ENCODE measurements around the gene AFF4.
"Not testable (repeated sequence)": the region's sequence is repeated elsewhere in the genome, so short reads cannot be mapped to it uniquely, and the experiment has no call there.

Gene AFF4

GRCh38 chr5:132952829-132953228, 10.6 kb downstream of the AFF4 start:
- DNase-seq: no peak

- no peak for DNase-seq
Observed at GRCh38 chr5:132951897-132952296, 11.5 kb downstream of the AFF4 start.

- no peak for DNase-seq
Observed at GRCh38 chr5:132949136-132949535, 14.3 kb downstream of the AFF4 start.

GRCh38 chr5:132947671-132948070, 15.8 kb downstream of the AFF4 start:
- no peak for DNase-seq

GRCh38 chr5:132945315-132945714, 18.1 kb downstream of the AFF4 start:
- not testable (repeated sequence) for DNase-seq

- DNase-seq: no peak
Observed at GRCh38 chr5:132943362-132944022, 19.9 kb downstream of the AFF4 start.

- no peak for DNase-seq
Observed at GRCh38 chr5:132941331-132941730, 22.1 kb downstream of the AFF4 start.

- DNase-seq: no peak
Observed at GRCh38 chr5:132928062-132928407, 35.4 kb downstream of the AFF4 start.

GRCh38 chr5:132927355-132928061, 35.9 kb downstream of the AFF4 start:
- DNase-seq: no peak

GRCh38 chr5:132926437-132926836, 37.0 kb downstream of the AFF4 start:
- no peak for DNase-seq

GRCh38 chr5:132916086-132916485, 47.3 kb downstream of the AFF4 start:
- DNase-seq: no peak

- no peak for DNase-seq
Observed at GRCh38 chr5:132915681-132916080, 47.8 kb downstream of the AFF4 start.

- DNase-seq: no peak
Observed at GRCh38 chr5:132909702-132910101, 53.7 kb downstream of the AFF4 start.

- no peak for DNase-seq
Observed at GRCh38 chr5:132907161-132907560, 56.3 kb downstream of the AFF4 start.

GRCh38 chr5:132905938-132906337, 57.5 kb downstream of the AFF4 start:
- no peak for DNase-seq

GRCh38 chr5:132901730-132902129, 61.7 kb downstream of the AFF4 start:
- DNase-seq: no peak

GRCh38 chr5:132901036-132901435, 62.4 kb downstream of the AFF4 start:
- DNase-seq: no peak

- DNase-seq: no peak
Observed at GRCh38 chr5:132898094-132898493, 65.3 kb downstream of the AFF4 start.

- DNase-seq: no peak
Observed at GRCh38 chr5:132896685-132897084, 66.7 kb downstream of the AFF4 start.

- no peak for DNase-seq
Observed at GRCh38 chr5:132895719-132896305, 67.6 kb downstream of the AFF4 start.

GRCh38 chr5:132890817-132891216, 72.6 kb downstream of the AFF4 start:
- no peak for DNase-seq

GRCh38 chr5:132889501-132889900, 73.9 kb downstream of the AFF4 start:
- DNase-seq: no peak

- DNase-seq: no peak
Observed at GRCh38 chr5:132887283-132887682, 76.2 kb downstream of the AFF4 start.

GRCh38 chr5:132886064-132886823, 77.2 kb downstream of the AFF4 start:
- no peak for DNase-seq
